Activated T-helper 17 cell treated with anti-CD3 and anti-CD28 coated beads, Interleukin-2, amount 50 U/mL, for 72 hours (primary cell): Measurements from ENCODE around the gene RPLP2. TPM values are rescaled to one million over a fixed set of nuclear protein-coding genes. Genes with fewer than 3 reads are reported as not detected.

Experiments
- ATAC-seq: fragments of 150-1000 bp; cut with Tn5 transposase; replicated peaks from 2 replicates; pipeline ENCODE4 v1.10.0; 2021; ENCODE audit warnings: mild to moderate bottlenecking, moderate library complexity
- H3K27ac Mint-ChIP-seq: one replicate; pipeline ENCODE4 v1.8.0; 2022; ENCODE audit warnings: mixed read lengths
- H3K27me3 Mint-ChIP-seq: one replicate; pipeline ENCODE4 v1.8.0; 2022; ENCODE audit warnings: mixed read lengths
- H3K36me3 Mint-ChIP-seq: one replicate; pipeline ENCODE4 v1.8.0; 2022; ENCODE audit warnings: low read depth, mild to moderate bottlenecking, mixed read lengths
- H3K4me1 Mint-ChIP-seq: one replicate; pipeline ENCODE4 v1.8.0; 2022; ENCODE audit warnings: mixed read lengths
- H3K4me3 Mint-ChIP-seq: one replicate; pipeline ENCODE4 v1.8.0; 2022; ENCODE audit warnings: mild to moderate bottlenecking, mixed read lengths
- H3K9me3 Mint-ChIP-seq: one replicate; pipeline ENCODE4 v1.8.0; 2022; ENCODE audit warnings: mixed read lengths
- total RNA-seq, 2 donors: library from RNA; stranded (reverse); gene quantifications; one replicate each; pipeline ENCODE4 v1.2.3, GENCODE V29; 2022

Gene RPLP2
- 1,000 to 10,000 TPM; 2,744 to 3,086 TPM for total RNA-seq

- Mint-ChIP-seq H3K27ac (peak within 1 kb of the TSS; percentile 93), H3K36me3 (peaks cover 53% of the 10 kb centered on the region), H3K27me3 (no peaks in the 10 kb centered on the region), H3K4me3 (peak within 1 kb of the TSS; percentile 93), H3K9me3 (no peaks in the 10 kb centered on the region), H3K4me1 (peaks cover 6% of the 10 kb centered on the region)
- peak; percentile 89 for ATAC-seq
Measured at GRCh38 chr11:809287-810039, at the start of gene RPLP2. RPLP2 (plus strand) TSS chr11:809967; CDS start chr11:810235, 268 bp downstream.

GRCh38 chr11:760236-760635, 49.5 kb upstream of the RPLP2 start:
- H3K4me1 Mint-ChIP-seq = no peaks in the 10 kb centered on the region
- no peak for ATAC-seq
- no peaks in the 10 kb centered on the region for H3K27me3 Mint-ChIP-seq
- H3K4me3 Mint-ChIP-seq = no peak overlapping the region
- no peaks in the 10 kb centered on the region for H3K9me3 Mint-ChIP-seq
- H3K27ac Mint-ChIP-seq = no peak overlapping the region
- H3K36me3 Mint-ChIP-seq = peaks cover 95% of the 10 kb centered on the region

DNA sequence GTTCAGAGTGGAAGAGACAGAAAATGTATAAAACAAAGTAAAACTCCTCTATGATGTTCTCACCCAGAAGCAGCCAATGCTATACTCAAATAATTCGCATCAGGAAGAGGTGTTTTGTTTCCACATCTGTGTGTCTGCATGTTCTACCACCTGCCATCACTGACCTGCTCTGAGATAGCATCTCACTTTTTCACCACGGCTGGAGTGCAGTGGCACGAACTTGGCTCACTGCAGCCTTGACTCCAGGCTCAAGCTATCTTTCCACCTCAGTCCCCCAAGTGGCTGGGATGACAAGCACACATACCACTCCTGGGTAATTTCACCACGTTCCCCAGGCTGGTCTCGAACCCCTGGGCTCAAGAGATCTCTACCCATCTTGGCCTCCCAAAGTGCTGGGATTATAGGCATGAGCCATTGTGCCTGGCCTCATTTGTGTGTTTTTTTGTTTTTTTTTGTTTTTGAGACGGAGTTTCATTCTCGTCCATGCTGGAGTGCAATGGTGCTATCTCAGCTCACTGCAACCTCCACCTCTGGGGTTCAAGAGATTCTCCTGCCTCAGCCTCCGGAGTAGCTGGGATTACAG, 48.1 kb upstream of the RPLP2 start:
- H3K4me3 Mint-ChIP-seq = no peak overlapping the region
- no peaks in the 10 kb centered on the region for H3K4me1 Mint-ChIP-seq
- H3K36me3 Mint-ChIP-seq = peaks cover 94% of the 10 kb centered on the region
- ATAC-seq = no peak
- no peaks in the 10 kb centered on the region for H3K9me3 Mint-ChIP-seq
- no peak overlapping the region for H3K27ac Mint-ChIP-seq
- no peaks in the 10 kb centered on the region for H3K27me3 Mint-ChIP-seq

DNA sequence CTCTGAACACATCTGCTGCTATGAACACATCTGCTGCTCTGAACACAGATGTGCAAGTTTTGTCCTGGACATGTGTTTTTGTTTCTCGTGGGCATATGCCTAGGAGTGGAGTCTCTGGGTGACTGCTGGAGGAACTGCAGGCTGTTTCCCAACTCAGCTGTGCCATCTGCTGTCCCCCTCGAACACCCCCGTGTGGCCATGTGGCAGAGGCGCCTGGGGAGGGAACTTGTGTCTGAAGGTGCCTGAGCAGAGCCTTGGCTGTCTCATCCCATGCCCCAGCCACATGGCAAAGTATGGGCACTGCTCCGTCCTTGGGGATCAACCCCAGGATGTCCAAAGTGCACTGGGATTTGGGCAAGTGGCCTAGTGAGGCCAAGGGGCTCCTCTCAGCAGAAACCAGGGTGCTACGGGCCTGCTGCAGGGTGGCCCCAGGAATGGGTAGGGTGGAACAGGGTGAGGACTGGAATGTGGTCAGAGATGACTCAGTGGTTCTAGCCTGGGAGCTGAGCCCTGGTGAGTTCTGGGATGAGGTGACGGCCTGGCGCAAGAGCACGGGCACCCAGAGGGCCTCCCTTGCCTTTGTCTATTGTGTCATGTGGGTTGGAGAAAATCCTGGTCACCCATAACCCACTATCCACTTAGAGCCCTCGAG, 47.2 kb upstream of the RPLP2 start:
- Mint-ChIP-seq H3K4me3 (no peak overlapping the region), H3K27me3 (no peaks in the 10 kb centered on the region), H3K27ac (no peak overlapping the region), H3K36me3 (peaks cover 92% of the 10 kb centered on the region), H3K9me3 (no peaks in the 10 kb centered on the region), H3K4me1 (no peaks in the 10 kb centered on the region)
- ATAC-seq = no peak

GRCh38 chr11:763073-763463, 46.7 kb upstream of the RPLP2 start:
- H3K27ac Mint-ChIP-seq = no peak overlapping the region
- no peaks in the 10 kb centered on the region for H3K27me3 Mint-ChIP-seq
- peaks cover 87% of the 10 kb centered on the region for H3K36me3 Mint-ChIP-seq
- H3K4me3 Mint-ChIP-seq = no peak overlapping the region
- no peaks in the 10 kb centered on the region for H3K9me3 Mint-ChIP-seq
- H3K4me1 Mint-ChIP-seq = no peaks in the 10 kb centered on the region
- no peak for ATAC-seq

- H3K27ac Mint-ChIP-seq = no peak overlapping the region
- H3K4me1 Mint-ChIP-seq = no peaks in the 10 kb centered on the region
- peaks cover 80% of the 10 kb centered on the region for H3K36me3 Mint-ChIP-seq
Measured at GRCh38 chr11:763549-764321, 46.0 kb upstream of the RPLP2 start.

DNA sequence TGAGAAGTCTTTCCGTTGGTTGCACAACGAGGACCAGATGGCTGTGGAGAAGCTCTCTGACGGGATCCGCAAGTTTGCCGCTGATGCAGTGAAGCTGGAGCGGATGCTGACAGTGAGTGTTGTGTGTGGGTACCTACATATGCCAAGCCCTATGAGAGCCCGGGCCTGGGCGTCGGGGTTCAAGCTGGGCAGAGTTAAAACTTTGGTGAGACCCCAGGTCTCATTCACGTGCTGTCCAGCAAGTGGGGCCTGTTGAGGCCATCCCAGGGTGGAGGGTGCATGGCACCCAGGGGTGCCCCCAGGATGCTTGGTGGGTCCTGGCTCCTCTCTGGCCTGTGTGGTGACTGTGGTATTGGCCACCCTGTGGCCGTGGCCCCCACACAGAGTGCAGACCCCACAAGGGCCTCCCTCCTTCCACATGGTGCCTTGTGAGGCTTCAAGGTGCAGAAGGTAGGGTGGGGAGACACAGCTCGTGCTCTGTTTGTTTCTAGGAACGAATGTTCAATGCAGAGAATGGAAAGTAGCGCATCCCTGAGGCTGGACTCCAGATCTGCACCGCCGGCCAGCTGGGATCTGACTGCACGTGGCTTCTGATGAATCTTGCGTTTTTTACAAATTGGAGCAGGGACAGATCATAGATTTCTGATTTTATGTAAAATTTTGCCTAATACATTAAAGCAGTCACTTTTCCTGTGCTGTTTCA, 45.3 kb upstream of the RPLP2 start:
- Mint-ChIP-seq H3K9me3 (no peaks in the 10 kb centered on the region), H3K4me3 (no peak overlapping the region), H3K36me3 (peaks cover 73% of the 10 kb centered on the region), H3K27ac (no peak overlapping the region), H3K27me3 (no peaks in the 10 kb centered on the region), H3K4me1 (no peaks in the 10 kb centered on the region)
- ATAC-seq = no peak

More at GRCh38 chr11:763549-764321, 46.0 kb upstream of the RPLP2 start:
- no peak for ATAC-seq
- no peaks in the 10 kb centered on the region for H3K9me3 Mint-ChIP-seq
- H3K27me3 Mint-ChIP-seq = no peaks in the 10 kb centered on the region
- no peak overlapping the region for H3K4me3 Mint-ChIP-seq

DNA sequence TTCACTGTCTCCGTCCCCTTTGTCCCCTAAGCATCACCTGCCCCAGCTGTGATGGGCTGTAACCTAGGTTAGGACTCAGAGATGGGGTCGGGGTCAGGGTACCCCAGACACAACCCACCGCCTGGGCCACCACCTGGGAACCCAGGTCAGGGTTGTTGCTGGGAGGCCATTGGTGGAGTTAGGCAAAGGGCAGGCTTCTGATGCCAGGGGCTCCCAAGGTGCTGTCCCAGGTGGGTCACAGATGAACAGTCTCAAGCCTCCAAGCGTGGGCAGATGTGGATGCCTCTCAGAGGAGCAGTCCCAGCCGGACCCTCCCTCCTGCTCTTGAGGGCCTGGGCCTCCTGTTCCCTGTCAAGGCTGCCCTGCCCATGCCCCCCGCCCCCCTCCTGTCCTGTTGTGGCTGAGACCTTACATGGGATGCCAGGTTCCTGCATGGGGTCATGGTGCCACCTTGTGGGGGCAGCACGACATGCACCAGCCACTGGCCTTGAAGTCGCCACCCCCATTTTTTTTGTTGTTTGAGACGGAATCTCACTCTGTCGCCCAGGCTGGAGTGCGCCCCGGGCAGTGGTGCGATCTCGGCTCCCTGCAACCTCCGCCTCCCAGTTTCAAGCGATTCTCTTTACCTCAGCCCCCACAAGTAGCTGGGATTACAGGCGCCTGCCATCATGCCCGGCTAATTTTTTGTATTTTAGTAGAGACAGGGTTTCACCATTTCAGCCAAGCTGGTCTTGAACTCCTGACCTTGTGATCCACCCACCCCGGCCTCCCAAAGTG, 44.6 kb upstream of the RPLP2 start:
- ATAC-seq = peak; percentile 47
- no peak overlapping the region for H3K27ac Mint-ChIP-seq
- H3K36me3 Mint-ChIP-seq = peaks cover 73% of the 10 kb centered on the region

DNA sequence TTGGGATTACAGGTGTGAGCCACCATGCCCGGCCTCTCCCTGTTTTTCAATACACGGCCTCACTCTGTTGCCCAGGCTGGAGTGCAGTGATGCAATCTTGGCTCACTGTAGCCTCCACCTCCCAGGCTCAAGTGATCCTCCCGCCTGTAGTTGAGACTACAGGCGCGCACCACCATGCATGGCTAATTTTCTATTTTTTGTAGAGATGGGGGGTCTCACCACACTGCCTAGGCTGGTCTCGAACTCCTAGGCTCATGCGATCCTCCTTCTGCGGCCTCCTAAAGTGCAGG, 44.0 kb upstream of the RPLP2 start:
- no peaks in the 10 kb centered on the region for H3K9me3 Mint-ChIP-seq
- no peak overlapping the region for H3K27ac Mint-ChIP-seq
- no peak for ATAC-seq
- no peak overlapping the region for H3K4me3 Mint-ChIP-seq
- H3K36me3 Mint-ChIP-seq = peaks cover 73% of the 10 kb centered on the region
- no peaks in the 10 kb centered on the region for H3K27me3 Mint-ChIP-seq
- H3K4me1 Mint-ChIP-seq = no peaks in the 10 kb centered on the region

More for the DNA sequence above, 44.6 kb upstream of the RPLP2 start:
- Mint-ChIP-seq H3K9me3 (no peaks in the 10 kb centered on the region), H3K4me3 (no peak overlapping the region), H3K27me3 (no peaks in the 10 kb centered on the region), H3K4me1 (no peaks in the 10 kb centered on the region)

DNA sequence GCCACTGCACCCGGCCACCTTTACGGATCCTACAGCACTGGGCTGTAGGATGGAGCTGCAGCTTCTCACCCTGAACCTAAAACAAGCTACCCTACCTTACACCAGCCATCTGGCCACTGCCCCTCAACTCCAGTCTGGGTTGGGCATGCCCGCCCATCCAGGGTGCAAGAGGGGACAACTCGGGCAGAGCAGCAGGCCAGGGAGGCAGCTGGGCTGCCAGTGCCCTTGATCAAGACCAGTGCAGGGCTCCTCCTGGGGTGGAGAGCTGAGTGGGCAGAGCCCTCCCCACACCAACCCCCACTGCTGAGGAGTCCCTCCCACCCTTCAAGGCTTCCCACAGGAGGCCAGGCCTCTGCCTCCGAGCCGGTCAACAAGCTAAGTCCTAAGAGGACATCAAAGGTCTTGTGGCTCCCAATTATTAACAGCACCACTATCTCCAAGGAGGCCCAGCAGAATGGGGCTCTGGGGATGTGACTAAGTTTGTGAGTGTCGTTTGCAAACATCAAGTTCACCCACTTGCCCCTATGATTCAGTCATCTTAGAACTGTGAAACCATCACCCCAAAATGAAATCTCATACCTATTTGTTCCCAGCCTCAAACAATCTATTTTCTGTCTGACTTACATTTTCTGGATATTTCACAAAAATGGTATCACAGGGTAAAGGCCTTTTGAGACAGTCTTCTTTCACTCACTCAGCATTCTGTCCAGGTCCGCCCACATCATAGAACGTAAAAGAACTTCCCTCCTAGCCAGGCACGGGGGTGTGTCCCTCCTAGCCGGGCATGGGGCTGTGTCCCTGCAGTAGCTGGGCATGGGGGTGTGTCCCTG, 43.4 kb upstream of the RPLP2 start:
- H3K4me3 Mint-ChIP-seq = no peak overlapping the region
- peaks cover 70% of the 10 kb centered on the region for H3K36me3 Mint-ChIP-seq
- no peaks in the 10 kb centered on the region for H3K9me3 Mint-ChIP-seq
- H3K27me3 Mint-ChIP-seq = no peaks in the 10 kb centered on the region
- H3K4me1 Mint-ChIP-seq = no peaks in the 10 kb centered on the region
- H3K27ac Mint-ChIP-seq = peak overlapping the region; percentile 43
- peak; percentile 70 for ATAC-seq

GRCh38 chr11:766936-767210, 42.9 kb upstream of the RPLP2 start:
- Mint-ChIP-seq H3K4me3 (no peak overlapping the region), H3K4me1 (no peaks in the 10 kb centered on the region), H3K36me3 (peaks cover 64% of the 10 kb centered on the region), H3K27ac (peak overlapping the region; percentile 43), H3K9me3 (no peaks in the 10 kb centered on the region), H3K27me3 (no peaks in the 10 kb centered on the region)
- no peak for ATAC-seq

DNA sequence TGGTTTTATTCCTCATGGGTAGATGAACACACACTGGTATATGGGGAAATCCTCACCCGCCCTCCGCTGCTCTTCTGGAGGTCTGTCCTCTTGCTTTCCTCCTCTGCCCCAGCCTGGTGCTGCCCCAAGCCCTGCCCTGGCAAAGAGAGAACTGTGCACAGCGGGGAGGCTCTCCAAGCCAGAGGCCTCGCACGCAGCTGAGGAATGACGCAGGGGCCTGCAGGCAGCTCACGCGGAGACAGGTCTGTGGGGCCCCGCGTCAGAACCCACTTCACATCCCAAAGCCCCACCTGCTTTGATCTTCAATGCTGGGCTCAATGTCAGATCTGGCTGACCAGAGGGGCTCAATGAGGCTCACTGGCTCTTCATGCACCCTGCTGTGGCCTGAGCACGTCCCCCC, 42.5 kb upstream of the RPLP2 start:
- H3K4me3 Mint-ChIP-seq = no peak overlapping the region
- no peaks in the 10 kb centered on the region for H3K4me1 Mint-ChIP-seq
- ATAC-seq = no peak
- no peak overlapping the region for H3K27ac Mint-ChIP-seq
- no peaks in the 10 kb centered on the region for H3K9me3 Mint-ChIP-seq
- H3K36me3 Mint-ChIP-seq = peaks cover 61% of the 10 kb centered on the region
- no peaks in the 10 kb centered on the region for H3K27me3 Mint-ChIP-seq
